Jurkat, Clone E6-1 (cell line): ENCODE data around the gene LRWD1.
"Not testable (repeated sequence)": the region's sequence is repeated elsewhere in the genome, so short reads cannot be mapped to it uniquely, and the experiment has no call there.

Source experiments
- DNase-seq: peaks from one replicate; pipeline ENCODE4 v3.0.0-alpha.2; 2011; ENCODE audit warnings: low read depth, low spot score
- H3K4me3 ChIP-seq: 2 replicates; pipeline ENCODE4 v1.5.1; 2011; ENCODE audit warnings: mild to moderate bottlenecking, low read length, control low read depth, moderate library complexity

LRWD1 gene

GRCh38 chr7:102436118-102436517, 28.7 kb upstream of the LRWD1 start:
- no peak for DNase-seq
- no peak overlapping the region for H3K4me3 ChIP-seq

GRCh38 chr7:102439963-102440795, 24.6 kb upstream of the LRWD1 start:
- no peak overlapping the region for H3K4me3 ChIP-seq
- DNase-seq: no peak

- DNase-seq: no peak
- no peak overlapping the region for H3K4me3 ChIP-seq
Measured at GRCh38 chr7:102444961-102445673, 19.7 kb upstream of the LRWD1 start.

DNA sequence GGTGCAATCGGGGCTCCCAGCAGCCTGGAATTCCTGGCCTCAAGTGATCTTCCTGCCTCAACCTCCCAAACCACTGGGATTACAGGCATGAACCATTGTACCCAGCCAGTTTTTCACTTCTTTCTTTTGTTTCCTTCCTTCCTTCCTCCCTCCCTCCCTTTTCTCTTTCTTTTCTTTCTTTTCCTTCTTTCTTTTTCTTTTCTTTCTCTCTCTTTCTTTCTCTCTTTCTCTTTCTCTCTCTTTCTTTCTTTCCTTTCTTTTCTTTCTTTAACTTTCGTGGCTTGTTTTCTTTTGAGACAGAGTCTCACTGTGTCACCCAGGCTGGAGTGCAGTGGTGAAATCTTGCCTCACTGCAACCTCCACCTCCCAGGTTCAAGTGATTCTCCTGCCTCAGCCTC, 19.1 kb upstream of the LRWD1 start:
- H3K4me3 ChIP-seq: no peak overlapping the region
- no peak for DNase-seq

- DNase-seq: no peak
- H3K4me3 ChIP-seq: no peak overlapping the region
Measured at GRCh38 chr7:102446387-102447156, 18.2 kb upstream of the LRWD1 start.

- H3K4me3 ChIP-seq: no peak overlapping the region
- no peak for DNase-seq
Measured at GRCh38 chr7:102447311-102447710, 17.5 kb upstream of the LRWD1 start.

DNA sequence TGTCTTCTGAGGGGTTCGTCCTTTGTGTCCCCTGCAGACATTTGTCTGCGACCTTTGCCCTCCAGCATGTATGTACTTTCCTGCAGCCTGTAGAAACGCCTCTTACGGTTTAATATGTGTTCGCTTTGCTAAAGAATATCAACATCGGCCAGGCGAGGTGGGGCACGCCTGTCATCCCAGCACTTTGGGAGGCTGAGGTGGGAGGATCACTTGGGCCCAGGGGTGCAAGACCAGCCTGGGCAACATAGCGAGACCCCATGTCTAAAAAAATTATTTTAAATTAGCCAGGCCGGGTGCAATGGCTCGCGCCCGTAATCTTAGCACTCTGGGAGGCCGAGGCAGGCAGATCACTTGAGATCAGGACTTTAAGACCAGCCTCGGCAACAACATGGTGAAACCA, 15.6 kb upstream of the LRWD1 start:
- no peak overlapping the region for H3K4me3 ChIP-seq
- DNase-seq: no peak

DNA sequence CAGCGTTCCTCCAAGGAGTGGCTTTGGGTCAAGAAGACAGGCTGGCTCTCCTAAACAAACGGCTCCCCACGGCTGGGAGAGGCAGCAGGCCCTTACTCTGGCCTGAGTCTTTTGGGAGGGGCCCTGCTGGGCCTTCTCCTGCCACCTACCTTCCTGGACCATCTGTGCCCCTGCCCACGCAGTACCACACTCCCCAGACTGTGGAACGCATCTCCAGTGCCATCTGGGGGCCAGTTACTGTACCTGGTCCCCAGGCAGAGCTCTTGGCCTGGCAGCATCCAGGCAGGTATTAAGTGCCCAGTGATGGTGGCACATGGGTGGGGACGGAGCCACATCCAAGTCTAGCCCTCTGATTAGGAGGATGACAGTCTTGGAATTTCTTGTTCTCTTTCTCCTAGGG, 14.5 kb upstream of the LRWD1 start:
- H3K4me3 ChIP-seq: no peak overlapping the region
- no peak for DNase-seq

DNA sequence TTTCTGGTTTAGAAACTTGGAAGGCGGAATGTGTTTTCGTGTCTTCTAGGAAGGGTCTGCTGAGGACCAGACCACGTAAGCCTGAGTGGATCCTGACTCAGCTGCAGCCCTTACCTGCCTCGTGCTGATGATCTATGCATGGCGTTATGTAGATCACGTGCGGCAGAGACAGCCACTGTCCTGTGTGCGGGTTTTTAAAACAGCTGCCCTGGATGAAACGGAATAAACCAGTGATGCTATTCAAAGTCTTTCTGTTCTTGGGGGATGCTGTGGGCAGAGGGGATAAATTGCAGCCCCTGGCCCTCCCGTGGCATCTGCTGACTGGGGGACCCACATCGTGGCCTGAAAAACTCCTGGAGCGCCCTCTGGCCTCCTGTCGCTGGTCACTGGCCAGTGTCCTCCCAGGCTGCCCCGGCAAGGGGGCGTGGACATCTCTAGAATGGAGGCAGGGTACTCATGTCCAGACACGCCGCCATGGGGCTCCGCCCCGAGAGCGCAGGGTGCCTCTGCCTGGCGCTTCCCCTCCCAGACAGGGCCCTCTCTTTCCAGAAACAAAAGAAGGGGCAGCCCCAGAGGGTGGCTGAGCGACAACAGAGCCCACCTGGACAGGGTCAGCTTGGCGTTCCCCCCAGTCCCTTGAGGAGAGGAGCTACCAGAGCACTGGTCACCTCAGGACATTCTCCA, 13.3 kb upstream of the LRWD1 start:
- no peak overlapping the region for H3K4me3 ChIP-seq
- no peak for DNase-seq

DNA sequence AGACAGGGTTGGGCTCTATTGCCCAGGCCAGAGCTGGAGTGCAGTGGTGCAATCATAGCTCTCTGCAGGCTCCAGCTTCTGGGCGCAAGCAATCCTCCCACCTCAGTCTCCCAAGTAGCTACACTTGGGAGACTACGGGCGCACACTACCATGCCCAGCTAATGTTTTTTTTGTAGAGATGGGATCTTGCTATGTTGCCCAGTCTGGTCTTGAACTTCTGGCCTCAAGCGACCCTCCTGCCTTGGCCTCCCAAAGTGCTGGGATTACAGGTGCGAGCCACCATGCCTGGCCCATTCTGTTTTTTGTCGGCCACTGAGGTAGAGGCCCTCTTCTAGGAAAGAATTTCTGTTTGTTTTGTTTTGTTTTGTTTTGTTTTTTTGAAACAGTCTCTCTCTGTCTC, 12.3 kb upstream of the LRWD1 start:
- H3K4me3 ChIP-seq: no peak overlapping the region
- no peak for DNase-seq

DNA sequence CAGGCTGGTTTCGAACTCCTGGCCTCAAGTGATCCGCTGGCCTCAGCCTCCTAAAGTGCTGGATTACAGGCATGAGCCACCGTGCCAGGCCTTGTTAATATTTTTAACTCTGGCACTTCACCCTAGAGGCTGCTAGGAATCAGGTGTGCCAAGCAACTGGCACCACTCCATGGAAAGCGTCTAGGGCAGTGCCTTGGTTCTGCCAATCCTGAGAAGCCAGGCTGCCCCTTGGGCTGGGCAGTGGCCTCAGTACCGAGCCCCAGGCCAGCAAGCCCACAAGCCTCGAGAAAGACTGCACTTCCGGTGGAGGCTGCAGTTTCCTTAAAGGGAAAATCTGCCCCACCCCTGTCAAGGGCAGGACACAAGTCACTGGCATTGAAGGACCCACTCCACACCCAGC, 11.5 kb upstream of the LRWD1 start:
- no peak for DNase-seq
- no peak overlapping the region for H3K4me3 ChIP-seq

- no peak for DNase-seq
- no peak overlapping the region for H3K4me3 ChIP-seq
Measured at GRCh38 chr7:102454468-102454867, 10.3 kb upstream of the LRWD1 start.

DNA sequence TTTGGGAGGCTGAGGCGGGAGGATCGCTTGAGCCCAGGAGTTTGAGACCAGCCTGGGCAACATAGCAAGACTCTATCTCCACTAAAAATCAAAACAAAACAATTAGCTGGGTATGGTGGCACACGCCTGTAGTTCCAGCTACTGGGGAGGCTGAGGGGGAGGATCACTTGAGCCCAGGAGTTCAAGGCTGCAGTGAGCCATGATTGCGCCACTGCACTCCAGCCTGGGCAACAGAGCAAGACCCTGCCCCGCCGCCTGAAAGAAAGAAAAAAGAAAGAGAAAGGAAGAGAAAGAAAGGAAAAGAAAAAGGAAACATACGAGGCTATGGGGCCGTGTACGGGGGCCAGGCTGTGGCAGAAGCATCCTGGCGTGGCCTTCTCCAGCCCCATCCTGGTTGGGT, 9.9 kb upstream of the LRWD1 start:
- H3K4me3 ChIP-seq, DNase-seq: not testable (repeated sequence)

DNA sequence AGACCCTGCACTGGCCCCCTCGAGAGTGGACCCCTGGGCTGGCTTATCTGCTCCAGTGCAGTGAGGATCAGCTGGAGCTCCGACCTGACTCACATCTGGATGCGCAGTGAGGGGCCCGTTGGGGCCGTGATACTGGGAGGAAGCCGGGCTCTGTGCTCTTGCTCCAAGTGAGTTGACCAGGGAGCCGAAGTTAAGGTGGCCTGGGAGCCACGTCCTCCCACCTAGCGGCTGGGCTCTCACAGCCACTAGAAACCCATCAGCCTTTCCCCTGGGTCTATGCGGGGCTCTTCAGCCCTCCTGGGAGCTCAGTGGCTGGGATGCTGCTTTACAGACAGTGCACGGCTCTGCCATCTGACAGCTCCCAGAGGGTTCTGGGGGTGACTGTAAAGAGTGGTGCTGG, 9.2 kb upstream of the LRWD1 start:
- DNase-seq: no peak
- no peak overlapping the region for H3K4me3 ChIP-seq

DNA sequence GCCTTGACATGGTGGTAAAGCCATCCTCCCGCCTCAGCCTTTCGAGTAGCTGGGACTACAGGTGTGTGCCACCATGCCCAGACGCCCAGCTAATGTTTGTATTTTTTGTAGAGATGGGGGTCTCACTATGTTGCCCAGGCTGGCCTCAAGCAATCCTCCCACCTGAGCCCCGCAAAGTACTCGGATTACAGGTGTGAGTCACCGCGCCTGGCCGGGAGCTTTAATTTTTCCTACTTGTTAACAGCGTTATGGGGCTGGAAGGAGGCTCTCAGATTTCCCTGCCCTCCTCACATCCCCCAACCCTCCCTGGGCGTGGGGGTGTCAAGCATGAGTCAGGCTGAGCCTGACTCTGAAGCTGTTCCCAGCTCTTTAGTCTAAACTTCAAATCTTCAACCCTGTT, 8.5 kb upstream of the LRWD1 start:
- no peak for DNase-seq
- H3K4me3 ChIP-seq: no peak overlapping the region

DNA sequence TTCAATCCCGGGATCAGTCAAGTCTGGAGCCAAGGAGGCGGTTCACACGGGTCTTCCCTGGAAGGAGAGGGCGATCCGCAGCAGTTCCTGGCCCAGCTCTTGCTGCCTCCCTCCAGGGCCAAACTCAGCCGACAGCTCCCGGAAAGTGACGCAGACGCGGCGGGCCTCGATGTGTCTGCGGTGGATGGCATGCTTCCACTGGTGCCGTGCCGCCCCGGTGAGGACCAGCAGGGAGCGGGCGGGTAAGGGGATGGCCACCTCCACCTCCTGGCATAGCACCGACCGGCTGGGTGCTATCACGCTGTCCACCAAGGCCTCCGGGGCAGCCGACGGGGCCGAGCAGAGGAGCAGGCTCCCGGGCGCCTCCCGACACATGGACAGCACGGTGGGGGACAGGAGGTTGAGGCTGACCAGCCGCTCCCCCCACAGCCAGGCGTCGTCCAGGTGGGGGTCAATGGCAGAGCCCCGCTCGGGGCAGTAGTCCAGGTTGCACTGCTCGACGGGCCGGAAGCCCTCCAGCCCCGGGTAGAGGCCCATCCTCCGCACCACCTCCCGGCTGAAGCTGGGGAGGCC, 7.3 kb upstream of the LRWD1 start:
- no peak overlapping the region for H3K4me3 ChIP-seq
- no peak for DNase-seq

- DNase-seq: no peak
- H3K4me3 ChIP-seq: no peak overlapping the region
Measured at GRCh38 chr7:102459221-102459844, 5.5 kb upstream of the LRWD1 start.

DNA sequence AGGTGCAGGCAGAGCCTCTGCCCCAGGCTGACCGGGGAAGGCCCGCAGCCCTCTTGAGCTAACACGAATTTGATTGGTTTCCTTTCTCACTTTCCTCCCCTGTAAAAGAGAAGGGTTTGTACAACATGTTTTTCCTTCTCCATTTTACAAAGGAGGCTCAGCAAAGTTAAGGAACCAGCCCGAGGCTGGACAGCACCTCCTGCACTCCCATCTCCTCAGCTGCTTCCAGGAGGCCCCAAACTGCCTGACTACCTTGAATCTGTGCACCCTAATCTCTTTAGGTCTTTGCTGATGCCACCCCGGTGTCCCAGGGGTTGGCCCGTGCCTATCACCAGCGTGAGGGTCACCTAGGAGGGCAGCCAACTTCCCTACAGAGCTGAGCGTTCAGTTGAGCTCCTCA, 4.3 kb upstream of the LRWD1 start:
- DNase-seq: no peak
- no peak overlapping the region for H3K4me3 ChIP-seq
